GM18951 (cell line): ENCODE measurements around the gene ATP6V0A1.
A peak's percentile ranks its signal among the peaks of the same experiment; 100 is the strongest.

Experiments used
- POLR2A ChIP-seq: IDR thresholded peaks from 4 replicates; pipeline ENCODE4 v1.6.1; 2011; ENCODE audit warnings: mild to moderate bottlenecking; ENCODE audit not compliant: insufficient read length, insufficient read depth; ENCODE audit errors: extremely low read depth
- in situ Hi-C: fragments of 300-500 bp; cut with MboI; formaldehyde crosslinking; loops from one replicate; pipeline ENCODE4 v1.12.0; 2022; ENCODE audit warnings: low sequenced_read_pairs, mixed read lengths, inconsistent platforms; ENCODE audit not compliant: unreplicated experiment

Gene ATP6V0A1

DNA sequence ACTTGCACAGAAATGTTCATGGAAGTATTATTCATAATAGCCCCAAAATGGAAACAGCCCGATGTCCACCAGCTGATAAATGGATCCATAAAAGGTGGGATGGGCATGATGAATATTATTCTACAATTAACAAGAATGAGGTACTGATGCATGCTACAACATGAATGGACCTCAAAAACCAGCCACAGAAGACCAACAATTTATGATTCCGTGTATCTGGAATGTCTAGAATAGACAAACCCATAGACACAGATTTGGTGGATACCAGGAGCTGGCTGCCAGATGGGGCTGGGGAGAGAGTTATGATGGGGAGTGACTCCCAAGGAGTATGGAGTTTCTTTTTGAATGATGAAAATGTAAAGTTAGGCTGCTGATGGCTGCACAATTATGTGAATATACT lies 66.5 kb downstream of the ATP6V0A1 start:
- TF ChIP-seq POLR2A = no peak
- in situ Hi-C loops = loop anchor here (5.0 kb wide), 2 partner anchors 88 to 203 kb away; no protein-coding TSS in a partner anchor

DNA sequence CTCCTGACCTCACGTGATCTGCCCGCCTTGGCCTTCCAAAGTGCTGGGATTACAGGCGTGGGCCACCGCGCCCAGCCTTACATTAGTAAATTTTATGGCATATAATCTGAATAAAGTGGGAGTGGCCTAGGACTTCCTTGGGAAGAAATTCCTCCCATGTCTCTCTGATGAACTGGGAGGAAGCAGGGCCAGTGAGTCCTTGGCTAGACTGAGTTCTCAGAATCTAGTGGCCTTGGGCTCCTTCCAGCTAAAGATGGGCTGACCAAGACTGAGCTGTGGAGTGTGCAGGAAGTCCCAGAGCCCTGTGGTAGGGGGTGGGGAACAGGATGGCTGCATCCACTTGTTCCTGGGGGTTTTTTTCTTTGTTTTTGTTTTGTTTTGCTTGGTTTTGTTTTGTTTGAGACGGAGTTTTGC lies 67.4 kb downstream of the ATP6V0A1 start:
- in situ Hi-C loops = loop anchor here (5.0 kb wide), 2 partner anchors 89 to 204 kb away; no protein-coding TSS in a partner anchor
- TF ChIP-seq POLR2A = no peak

DNA sequence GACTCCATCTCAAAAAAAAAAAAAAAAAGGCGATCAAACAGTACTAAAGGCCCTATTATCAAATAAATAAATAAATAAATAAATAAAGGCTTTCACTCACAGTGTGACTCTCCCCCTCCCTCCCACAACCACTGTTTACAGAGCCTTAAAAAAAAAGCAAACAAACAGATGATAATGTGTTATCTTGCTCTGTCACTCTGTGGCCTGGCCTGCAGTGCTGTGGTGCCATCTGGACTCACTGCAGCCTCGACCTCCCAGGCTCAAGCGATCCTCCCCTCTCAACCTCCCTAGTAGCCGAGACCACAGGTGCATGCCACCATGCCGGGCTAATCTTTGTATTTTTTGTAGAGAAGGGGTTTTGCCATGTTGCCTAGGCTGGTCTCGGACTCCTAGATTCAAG lies 69.3 kb downstream of the ATP6V0A1 start:
- in situ Hi-C loops = loop anchor here (5.0 kb wide), 2 partner anchors 91 to 206 kb away; no protein-coding TSS in a partner anchor
- TF ChIP-seq POLR2A = no peak

DNA sequence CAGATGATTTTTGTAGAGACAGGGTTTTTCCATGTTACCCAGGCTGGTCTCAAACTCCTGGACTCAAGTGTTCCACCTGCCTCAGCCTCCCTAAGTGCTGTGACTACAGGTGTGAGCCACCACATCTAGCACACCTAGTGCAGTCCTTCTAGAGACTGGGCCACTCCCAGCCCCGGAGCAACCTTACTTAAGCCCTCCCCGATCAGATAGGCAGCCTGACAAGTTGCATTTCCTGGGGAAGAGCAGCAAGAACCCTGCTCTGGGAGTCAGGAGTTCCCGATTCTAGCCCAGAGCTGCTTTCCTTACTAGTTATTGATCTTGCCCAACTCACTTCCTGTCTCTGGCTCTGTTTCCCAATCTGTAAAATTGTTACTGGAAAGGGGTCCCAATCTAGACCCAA lies 70.4 kb downstream of the ATP6V0A1 start:
- TF ChIP-seq POLR2A = no peak
- in situ Hi-C loops = loop anchor here (5.0 kb wide), 2 partner anchors 92 to 207 kb away; no protein-coding TSS in a partner anchor

GRCh38 chr17:42530952-42531454 lies 72.3 kb downstream of the ATP6V0A1 start:
- TF ChIP-seq POLR2A = no peak
- in situ Hi-C loops = no loop called here

DNA sequence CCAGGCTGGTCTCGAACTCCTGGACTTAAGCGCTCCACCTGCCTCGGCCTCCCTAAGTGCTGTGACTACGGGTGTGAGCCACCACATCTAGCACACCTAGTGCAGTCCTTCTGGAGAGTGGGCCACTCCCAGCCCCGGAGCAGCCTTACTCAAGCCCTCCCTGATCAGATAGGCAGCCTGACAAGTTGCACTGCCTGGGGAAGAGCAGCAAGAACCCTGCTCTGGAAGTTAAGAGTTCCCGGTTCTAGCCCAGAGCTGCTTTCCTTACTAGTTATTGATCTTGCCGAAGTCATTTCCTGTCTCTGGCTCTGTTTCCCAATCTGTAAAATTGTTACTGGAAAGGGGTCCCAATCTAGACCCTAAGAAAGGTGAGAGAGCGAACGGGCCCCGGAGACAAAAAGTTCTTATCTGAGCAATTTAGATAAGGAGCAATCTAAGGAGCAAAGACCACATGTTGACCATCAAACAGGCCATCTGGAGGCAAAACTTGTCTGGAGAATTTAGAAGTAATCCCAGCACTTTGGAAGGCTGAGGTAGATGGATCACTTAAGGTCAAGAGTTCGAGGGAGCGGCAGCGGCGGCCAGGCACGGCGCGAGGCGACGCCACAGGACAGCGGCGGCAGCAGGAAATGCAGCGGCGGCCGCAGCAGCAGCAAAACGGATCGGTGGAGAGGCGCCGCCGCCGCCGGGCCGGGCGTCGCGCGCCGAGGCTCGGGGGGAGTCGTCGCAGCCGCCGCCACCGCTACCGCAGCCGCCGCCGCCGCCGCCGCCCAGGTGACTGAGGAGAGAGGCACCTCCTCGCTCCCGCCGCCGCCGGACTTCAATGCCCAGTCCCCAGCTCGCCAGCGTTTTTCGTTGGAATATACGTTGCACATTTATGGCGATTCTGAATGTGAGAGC lies 73.0 kb downstream of the ATP6V0A1 start:
- in situ Hi-C loops = no loop called here
- peak; percentile 50 for TF ChIP-seq POLR2A

DNA sequence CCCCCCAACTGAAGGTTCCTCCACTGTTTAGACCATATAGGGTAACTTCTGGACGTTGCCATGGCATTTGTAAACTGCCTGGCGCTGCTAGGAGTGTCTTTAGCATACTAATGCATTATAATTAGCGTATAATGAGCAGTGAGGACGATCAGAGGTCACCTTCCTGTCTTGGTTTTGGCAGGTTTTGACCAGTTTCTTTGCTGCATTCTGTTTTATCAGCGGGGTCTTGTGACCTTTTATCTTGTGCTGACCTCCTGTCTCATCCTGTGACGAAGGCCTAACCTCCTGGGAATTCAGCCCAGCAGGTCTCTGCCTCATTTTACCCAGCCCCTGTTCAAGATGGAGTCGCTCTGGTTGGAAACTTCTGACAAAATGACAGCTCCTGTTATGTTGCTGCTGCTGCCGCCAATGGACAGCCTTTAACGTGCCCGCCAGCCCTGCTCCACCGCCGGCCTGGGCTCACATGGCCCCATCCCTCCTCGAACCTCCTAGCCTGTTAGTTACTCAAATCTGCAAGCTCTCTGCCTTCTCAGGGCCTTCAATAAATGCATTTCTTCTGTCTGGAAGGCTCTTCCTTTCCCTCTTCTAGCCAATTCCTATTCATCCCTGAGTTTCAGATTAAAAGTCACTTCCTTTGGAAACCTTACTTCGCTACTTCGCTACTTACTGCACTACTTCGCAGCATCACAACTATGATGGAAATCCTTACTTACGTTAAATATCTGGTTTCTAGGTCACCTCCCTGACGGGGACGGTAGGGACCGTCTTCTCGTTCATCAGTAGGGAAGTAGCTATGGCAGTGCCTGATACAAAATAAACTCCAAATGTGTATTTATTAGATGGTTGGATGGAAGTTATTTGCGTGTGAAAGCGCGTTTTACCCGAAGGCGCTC lies 76.7 kb downstream of the ATP6V0A1 start:
- in situ Hi-C loops = no loop called here
- TF ChIP-seq POLR2A = no peak

- peak; percentile 75 for TF ChIP-seq POLR2A
- in situ Hi-C loops = no loop called here
Measured at GRCh38 chr17:42536048-42536371, 77.3 kb downstream of the ATP6V0A1 start, which contains the start of gene NAGLU. Gene NAGLU, plus strand, starts transcription at chr17:42536241. Its CDS starts 32 bp downstream, at chr17:42536273.

GRCh38 chr17:42536372-42537155 lies 77.9 kb downstream of the ATP6V0A1 start:
- TF ChIP-seq POLR2A = peak; percentile 55
- in situ Hi-C loops = no loop called here

DNA sequence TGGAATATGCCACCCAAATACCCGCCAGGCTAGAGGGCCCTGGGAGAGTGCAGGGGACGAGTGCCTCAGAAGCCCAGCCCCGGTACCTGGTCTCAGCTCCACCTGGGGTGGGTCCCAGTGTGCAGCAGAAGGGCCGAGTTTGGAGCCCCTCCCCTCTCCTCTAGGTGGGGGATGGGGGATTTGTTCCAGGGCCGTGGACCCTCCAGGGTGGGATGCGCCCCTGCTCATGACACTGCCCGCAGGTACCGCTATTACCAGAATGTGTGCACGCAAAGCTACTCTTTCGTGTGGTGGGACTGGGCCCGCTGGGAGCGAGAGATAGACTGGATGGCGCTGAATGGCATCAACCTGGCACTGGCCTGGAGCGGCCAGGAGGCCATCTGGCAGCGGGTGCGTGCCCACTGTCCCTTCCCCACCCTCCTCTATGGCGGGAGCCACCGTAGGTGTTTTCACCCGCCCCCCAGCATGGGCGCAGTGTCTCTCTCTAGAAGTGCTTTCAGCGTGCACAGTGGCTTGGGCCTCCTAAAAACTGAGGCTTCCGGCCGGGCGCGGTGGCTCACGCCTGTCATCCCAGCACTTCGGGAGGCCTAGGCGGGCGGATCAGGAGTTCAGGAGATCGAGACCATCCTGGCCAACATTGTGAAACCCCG lies 78.6 kb downstream of the ATP6V0A1 start:
- TF ChIP-seq POLR2A = no peak
- in situ Hi-C loops = no loop called here

- no peak for TF ChIP-seq POLR2A
Measured at GRCh38 chr17:42537826-42538451, 79.3 kb downstream of the ATP6V0A1 start.

More at GRCh38 chr17:42537826-42538451, 79.3 kb downstream of the ATP6V0A1 start:
- in situ Hi-C loops = no loop called here
